Astrocyte of the spinal cord (primary cell): ENCODE data around the gene NPIPA8.
"Not testable (repeated sequence)": the region's sequence is repeated elsewhere in the genome, so short reads cannot be mapped to it uniquely, and the experiment has no call there.

Source experiments
- DNase-seq: peaks from one replicate; pipeline ENCODE4 v3.0.0; 2011; ENCODE audit warnings: low read depth, low spot score
- H3K4me3 ChIP-seq: 2 replicates; pipeline ENCODE4 v1.5.1; 2011; ENCODE audit warnings: low read depth, mild to moderate bottlenecking, low read length, moderate library complexity
- in situ Hi-C: cut with HindIII; loops from 2 replicates; pipeline ENCODE4 v1.10.0; 2017; ENCODE audit warnings: low sequenced_read_pairs

Gene NPIPA8

GRCh38 chr16:18336636-18337035 lies at the start of gene NPIPA8:
TSS of gene NPIPA8 (minus strand) at chr16:18336736. CDS start at chr16:18332662, 4,074 bp downstream.
- DNase-seq, in situ Hi-C loops, H3K4me3 ChIP-seq: not testable (repeated sequence)

DNA sequence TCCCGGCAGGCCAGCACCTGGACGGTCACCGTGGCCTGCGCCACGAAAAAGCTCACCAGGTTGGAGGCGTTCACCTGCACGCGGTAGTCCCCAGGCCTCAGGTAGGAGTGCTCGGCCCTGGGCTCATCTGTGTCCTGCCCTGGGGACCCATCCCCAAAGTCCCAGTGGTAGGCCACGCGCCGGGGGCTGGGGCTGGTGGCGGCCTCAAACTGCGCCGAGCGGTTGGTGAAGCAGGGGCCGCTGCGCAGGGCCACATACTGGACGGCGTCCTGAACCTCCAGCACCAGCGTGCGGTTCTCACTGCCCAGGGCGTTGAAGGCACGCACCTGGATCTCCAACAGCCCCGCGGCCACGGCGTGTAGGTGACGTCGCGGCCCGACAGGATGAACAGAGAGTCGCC lies 48.7 kb upstream of the NPIPA8 start:
- in situ Hi-C loops, DNase-seq, H3K4me3 ChIP-seq: not testable (repeated sequence)

DNA sequence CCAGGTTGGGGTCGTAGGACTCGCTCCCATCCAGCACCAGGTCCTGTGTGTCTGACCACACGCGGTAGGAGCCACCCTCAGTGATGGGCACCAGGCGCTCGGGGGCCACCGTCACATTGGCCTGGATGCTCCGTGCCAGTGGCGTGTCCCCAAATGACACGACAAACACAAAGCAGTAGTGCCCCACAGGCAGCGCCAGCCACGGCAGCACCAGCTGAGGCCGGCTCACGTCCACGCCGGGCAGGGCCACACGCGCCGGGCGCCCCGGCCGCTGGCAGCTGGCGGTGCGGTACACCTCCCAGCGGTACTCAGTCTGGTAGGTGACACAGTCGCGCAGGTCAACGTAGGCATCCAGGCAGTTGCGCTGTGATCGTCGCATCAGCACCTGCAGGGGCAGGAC lies 48.3 kb upstream of the NPIPA8 start:
- in situ Hi-C loops: not testable (repeated sequence)

GRCh38 chr16:18384098-18384636 lies 47.6 kb upstream of the NPIPA8 start:
- DNase-seq, H3K4me3 ChIP-seq, in situ Hi-C loops: not testable (repeated sequence)

More for the DNA sequence above, 48.3 kb upstream of the NPIPA8 start:
- H3K4me3 ChIP-seq, DNase-seq: not testable (repeated sequence)

GRCh38 chr16:18382696-18383095 lies 46.2 kb upstream of the NPIPA8 start:
- H3K4me3 ChIP-seq, in situ Hi-C loops, DNase-seq: not testable (repeated sequence)

- in situ Hi-C loops, H3K4me3 ChIP-seq, DNase-seq: not testable (repeated sequence)
Measured at GRCh38 chr16:18347742-18348141, 11.2 kb upstream of the NPIPA8 start.

DNA sequence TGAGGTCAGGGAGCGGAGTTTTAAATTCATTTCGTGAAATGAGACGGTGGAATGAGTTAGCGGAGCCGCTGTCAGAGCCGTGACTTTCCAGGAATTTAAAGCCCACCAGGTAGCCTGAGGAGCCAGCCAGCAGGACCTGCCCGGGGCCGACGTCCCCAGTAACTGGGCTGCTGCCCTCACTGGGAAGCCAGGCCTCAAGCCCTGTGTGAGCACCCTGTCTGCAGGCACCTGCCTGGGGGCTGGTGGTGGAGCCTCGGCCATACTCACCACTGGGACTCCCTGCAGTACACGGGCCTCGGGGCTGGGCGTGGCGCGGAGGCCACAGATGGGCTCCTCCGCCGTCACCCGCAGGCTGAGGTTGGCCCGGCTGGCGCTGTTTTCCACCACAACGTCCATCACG lies 10.5 kb upstream of the NPIPA8 start:
- DNase-seq, H3K4me3 ChIP-seq, in situ Hi-C loops: not testable (repeated sequence)

DNA sequence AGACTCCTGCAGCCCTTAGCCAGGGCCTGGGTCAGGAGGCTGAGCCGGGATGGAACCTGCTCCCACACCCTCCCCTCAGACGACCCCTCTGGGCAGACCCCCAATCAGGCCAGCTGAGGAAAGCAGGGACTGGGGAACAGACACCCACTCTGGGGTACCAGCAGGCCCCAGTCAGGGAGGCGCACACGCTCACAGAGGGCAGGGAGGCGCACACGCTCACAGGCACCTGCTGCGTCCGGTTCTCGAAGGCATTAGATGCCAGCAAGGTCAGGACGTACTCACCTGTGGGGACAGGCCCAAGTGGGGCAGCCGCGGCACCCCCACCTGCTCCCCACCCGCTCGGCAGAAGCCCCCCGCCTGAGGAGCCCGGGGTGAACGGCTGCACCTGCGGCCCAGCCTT lies 8.1 kb upstream of the NPIPA8 start:
- H3K4me3 ChIP-seq, in situ Hi-C loops, DNase-seq: not testable (repeated sequence)

- in situ Hi-C loops, DNase-seq, H3K4me3 ChIP-seq: not testable (repeated sequence)
Measured at GRCh38 chr16:18341986-18342385, 5.5 kb upstream of the NPIPA8 start.

DNA sequence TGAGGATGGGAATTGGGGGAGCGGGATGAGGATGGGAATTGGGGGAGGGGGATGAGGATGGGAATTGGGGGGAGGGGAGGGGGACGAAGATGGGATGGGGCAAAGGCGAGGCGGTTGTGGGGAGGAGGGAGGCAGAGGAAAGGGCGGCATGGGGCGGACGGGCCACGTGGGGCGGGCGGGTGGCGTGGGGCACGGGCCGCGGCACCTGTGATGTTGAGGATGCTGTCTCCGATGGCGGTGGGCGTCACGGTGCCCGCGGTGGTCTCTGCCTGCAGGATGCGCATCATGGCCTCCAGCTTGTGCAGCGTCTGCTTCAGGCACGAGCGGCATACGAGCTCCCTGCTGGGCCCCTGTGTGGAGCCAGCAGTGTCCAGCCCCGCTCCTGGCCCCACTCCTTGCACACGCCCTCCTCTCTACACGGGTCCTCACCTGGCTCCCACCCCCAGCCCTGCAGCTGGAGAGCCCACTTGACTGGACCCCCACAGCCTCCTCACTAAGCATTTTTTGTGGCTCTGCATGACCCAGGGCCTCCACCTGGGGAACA lies 5.0 kb upstream of the NPIPA8 start:
- DNase-seq, H3K4me3 ChIP-seq, in situ Hi-C loops: not testable (repeated sequence)

DNA sequence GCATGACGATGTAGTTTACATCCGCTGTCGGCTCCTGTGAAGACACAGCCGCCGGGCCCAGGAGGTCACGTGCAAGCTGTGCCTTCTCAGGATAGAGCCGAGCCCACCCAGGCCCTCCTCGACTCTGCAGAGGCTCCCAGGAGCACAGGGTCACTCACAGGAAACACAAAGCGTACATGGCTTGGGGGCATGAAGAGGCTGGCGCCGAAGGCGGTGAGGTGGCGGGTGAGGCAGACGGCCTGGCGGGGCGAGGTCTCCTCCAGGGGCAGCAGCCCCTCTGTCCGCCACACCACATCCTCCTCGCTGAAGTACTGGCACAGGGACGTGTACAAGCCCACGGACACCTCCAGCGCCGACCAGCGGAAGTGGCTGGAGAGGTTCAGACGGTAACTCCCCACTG lies 2.7 kb upstream of the NPIPA8 start:
- in situ Hi-C loops, H3K4me3 ChIP-seq, DNase-seq: not testable (repeated sequence)

DNA sequence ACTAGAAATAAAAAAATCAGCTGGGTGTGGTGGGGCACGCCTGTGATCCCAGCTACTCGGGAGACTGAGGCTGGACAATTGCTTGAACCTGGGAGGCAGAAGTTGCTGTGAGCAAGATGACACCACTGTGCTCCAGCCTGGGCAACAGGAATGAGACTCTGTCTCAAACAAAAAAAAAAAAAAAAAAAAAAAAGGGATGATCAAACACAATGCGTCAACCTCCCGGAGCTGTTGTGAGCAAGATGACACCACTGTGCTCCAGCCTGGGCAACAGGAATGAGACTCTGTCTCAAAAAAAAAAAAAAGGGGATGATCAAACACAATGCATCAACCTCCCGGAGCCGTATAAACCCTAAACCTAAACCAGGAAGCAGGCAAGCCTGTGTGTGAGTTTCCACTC lies 24.7 kb downstream of the NPIPA8 start:
- in situ Hi-C loops, H3K4me3 ChIP-seq, DNase-seq: not testable (repeated sequence)

DNA sequence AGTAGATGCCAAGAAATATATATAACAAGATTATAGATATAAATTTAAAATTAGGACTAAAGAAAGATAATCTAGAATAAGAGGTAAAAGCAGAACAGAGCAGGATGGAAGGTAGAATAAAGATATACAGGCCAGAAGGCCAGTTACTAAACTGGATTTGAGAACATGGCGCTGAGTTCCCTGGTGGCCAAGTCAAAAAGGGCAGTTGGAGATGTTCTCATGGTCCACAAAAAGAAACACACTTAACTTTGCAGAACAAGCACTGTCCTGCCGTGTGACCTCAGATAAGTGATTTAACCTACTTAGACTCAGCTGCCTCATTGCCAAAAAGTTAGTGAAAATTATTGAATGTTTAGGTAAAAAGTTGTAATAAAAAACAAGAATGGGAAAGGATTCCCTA lies 27.4 kb downstream of the NPIPA8 start:
- in situ Hi-C loops, DNase-seq, H3K4me3 ChIP-seq: not testable (repeated sequence)

GRCh38 chr16:18307241-18307640 lies 29.3 kb downstream of the NPIPA8 start:
- in situ Hi-C loops, H3K4me3 ChIP-seq, DNase-seq: not testable (repeated sequence)

- H3K4me3 ChIP-seq, DNase-seq, in situ Hi-C loops: not testable (repeated sequence)
Measured at GRCh38 chr16:18306066-18306465, 30.5 kb downstream of the NPIPA8 start.

DNA sequence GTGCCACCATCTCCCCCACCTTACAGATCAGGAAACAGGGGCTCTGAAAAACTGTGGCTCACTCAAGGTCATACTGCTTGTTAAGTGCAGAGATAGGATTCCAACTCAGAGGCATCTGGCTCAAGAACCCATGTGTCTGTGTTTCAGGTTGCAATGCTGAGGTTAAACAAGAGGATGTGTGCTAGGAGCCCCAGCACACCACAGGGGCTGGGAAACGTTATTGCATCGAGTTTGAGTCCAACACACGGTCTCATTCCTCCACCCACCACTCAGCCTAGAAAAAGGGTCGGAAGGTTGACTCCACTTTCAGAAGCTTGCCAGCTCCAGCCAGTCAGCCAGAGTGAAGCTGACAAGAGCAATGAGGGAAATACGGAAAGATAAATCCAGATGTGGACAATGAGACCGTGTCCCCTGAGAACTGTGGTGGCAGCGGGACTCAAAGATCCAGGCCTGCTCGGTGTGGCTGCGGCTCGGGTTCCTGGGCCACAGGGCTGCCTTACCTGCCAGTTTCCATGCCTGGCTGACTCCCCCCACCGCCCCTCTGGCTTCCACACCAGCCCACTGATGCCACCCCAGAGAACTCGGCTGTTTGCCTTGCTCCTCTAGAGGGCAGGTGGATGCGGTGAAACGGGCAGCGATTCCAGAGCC lies 33.4 kb downstream of the NPIPA8 start:
- DNase-seq, H3K4me3 ChIP-seq, in situ Hi-C loops: not testable (repeated sequence)

- DNase-seq, H3K4me3 ChIP-seq, in situ Hi-C loops: not testable (repeated sequence)
Measured at GRCh38 chr16:18297714-18298113, 38.8 kb downstream of the NPIPA8 start.

DNA sequence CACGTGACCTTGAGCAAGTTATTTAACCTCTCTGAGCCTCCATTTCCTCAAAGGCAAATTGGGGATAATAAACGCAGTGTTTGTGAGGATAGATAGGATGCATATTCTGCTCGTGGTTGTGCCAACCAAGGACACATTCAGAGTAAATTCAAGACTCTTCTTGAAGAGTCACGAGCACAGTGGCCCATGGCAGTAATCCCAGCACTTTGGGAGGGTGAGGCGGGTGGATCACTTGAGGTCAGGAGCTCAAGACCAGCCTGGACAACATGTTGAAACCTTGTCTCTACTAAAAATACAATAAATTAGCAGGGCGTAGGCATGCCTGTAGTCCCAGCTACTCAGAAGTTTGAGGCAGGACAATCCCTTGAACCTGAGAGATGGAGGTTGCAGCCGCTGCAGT lies 39.6 kb downstream of the NPIPA8 start:
- H3K4me3 ChIP-seq, DNase-seq, in situ Hi-C loops: not testable (repeated sequence)
